Renal cortex interstitium (tissue), 11 donors: Measurements from ENCODE around the gene NAT9. TPM values are rescaled to one million over a fixed set of nuclear protein-coding genes. Genes with fewer than 3 reads are reported as not detected.
A peak's percentile ranks its signal among the peaks of the same experiment; 100 is the strongest.

Source experiments
- DNase-seq, 11 donors: peaks; one replicate each; pipeline ENCODE4 v3.0.0-alpha.2; 2013; ENCODE audit warnings: low read depth in 9 of 11, low spot score in 4 of 11; ENCODE audit errors: extremely low read depth in 1 of 11
- polyA plus RNA-seq, 3 donors: library from polyadenylated mRNA; unstranded; fragments of 120-200 nt; gene quantifications; one replicate each; pipeline ENCODE4 v1.2.1, GENCODE V29; 2013; ENCODE audit not compliant: insufficient read length in 3 of 3

The NAT9 gene
- polyA plus RNA-seq, 3 donors = 40.8 to 54.9 (median 46.7) TPM

GRCh38 chr17:74756891-74757290, 19.3 kb downstream of the NAT9 start:
- DNase-seq = no peak

DNA sequence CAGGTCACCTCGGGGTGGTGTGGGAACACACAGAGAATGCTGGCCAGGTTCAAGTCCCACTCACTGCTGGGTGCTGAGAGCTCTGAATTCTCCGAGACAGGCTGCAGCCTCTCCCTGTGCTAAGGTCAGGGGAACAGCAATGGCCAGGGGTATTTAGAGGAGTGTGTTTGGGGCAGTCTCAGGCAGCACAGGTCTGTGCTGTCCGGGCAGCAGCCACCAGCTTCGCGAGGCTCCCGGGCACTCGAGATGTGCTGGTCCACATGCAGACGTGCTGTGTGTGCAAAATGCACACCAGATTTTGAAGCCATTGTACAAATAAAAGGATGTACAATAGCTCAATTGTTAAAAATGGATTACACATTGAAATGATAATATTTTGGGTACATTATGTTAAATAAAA, 20.6 kb downstream of the NAT9 start:
- DNase-seq = no peak

- DNase-seq = no peak
Measured at GRCh38 chr17:74754832-74755231, 21.3 kb downstream of the NAT9 start.

DNA sequence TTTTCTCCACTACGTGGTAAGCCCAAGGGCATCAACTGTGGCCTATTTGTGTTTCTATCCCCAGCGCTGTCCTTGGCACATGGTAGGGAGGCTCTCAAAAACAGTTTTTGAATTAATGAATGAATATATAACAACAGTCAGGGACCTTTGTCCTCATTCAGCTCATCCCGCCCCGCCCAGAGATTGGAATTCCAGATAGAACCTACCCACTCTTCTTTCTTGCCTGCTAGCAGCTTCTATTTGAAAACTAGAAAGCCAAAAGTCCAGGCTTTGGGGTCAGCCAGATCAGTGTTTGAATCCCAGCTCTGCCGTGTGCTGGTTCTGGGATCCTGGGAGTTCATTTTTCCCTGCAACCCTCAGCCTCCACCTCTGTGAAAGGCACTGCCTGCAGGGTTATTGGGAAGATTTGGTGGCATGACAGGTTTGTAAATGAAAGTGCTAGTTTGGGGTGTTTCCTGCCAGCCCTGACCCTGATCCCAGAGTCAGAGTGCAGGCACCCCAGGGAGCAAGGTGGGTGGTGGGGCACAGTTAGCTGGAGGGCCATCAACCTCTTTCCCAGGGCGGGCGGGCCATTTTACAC, 23.2 kb downstream of the NAT9 start:
- DNase-seq = no peak

GRCh38 chr17:74752415-74752814, 23.7 kb downstream of the NAT9 start:
- DNase-seq = no peak

GRCh38 chr17:74750327-74751069, 25.6 kb downstream of the NAT9 start:
- DNase-seq = no peak

GRCh38 chr17:74750039-74750326, 26.2 kb downstream of the NAT9 start:
- DNase-seq = no peak

DNA sequence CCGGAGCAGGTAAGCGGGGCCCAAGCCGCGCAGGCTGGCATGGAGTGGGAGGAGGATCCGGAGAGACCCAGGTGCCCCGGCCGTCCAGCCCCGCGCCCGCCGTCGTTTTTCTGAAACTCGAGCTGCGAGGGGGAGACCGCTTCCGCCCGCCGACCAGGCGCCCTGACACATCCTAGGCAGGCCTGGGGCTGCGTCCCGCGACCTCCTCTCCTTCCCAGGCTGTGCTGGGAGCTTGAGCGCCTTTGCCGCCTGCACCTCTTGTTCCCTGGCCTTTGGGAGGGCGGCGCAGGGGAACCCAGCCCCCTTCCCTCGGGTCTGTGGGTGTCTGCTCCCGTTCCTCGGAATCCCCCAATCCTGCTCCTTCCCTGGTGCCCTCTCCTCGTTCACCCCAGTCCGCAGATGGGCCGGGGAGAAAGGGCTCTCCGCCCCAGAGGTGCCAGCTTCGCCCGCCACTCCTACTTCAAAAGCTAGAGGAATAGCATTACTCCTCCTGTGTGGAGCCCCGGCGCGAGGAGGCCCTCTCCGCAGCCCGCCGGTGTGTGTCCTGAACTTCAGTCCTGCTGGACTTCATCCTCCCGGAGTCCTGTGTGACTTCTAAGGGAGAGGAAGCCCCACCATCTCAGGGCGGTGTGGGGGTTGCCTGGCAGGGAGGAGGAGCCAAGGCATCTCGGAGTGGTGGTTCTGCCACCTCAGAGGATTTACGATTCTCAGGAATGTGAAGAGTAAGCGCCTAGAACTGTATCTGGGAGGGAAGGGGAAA, 26.7 kb downstream of the NAT9 start:
- peak in 1 of 11 donors; percentile 71 for DNase-seq

DNA sequence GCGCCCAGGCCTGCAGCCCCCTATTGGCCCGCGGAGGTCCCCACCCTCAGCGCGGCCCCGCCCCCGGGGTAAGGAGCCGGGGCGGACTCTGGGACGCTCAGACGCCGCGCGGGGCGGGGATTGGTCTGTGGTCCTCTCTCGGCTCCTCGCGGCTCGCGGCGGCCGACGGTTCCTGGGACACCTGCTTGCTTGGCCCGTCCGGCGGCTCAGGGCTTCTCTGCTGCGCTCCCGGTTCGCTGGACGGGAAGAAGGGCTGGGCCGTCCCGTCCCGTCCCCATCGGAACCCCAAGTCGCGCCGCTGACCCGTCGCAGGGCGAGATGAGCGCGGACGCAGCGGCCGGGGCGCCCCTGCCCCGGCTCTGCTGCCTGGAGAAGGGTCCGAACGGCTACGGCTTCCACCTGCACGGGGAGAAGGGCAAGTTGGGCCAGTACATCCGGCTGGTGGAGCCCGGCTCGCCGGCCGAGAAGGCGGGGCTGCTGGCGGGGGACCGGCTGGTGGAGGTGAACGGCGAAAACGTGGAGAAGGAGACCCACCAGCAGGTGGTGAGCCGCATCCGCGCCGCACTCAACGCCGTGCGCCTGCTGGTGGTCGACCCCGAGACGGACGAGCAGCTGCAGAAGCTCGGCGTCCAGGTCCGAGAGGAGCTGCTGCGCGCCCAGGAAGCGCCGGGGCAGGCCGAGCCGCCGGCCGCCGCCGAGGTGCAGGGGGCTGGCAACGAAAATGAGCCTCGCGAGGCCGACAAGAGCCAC, 27.4 kb downstream of the NAT9 start, which contains the start of gene NHERF1:
Gene NHERF1 (plus strand): TSS at position 100 of the 750 bp plus-strand sequence. CDS start 219 bp downstream, at position 319.
- peak in 7 of 11 donors; percentile 82 to 92 (median 87) for DNase-seq

DNA sequence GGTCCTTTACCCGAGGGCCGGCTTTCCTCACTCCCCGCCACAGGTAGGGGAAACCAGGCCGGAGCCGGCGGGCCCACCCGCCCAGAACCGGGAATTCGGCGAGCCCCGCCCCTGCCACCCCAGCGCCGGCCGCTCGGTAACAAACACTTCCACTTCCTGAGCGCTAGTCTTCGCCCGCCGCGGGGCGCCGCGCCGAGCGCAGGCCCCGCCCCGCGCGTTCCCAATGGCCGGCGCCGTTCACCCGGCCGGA, 27.9 kb downstream of the NAT9 start:
- DNase-seq = peak in 1 of 11 donors; percentile 86

DNA sequence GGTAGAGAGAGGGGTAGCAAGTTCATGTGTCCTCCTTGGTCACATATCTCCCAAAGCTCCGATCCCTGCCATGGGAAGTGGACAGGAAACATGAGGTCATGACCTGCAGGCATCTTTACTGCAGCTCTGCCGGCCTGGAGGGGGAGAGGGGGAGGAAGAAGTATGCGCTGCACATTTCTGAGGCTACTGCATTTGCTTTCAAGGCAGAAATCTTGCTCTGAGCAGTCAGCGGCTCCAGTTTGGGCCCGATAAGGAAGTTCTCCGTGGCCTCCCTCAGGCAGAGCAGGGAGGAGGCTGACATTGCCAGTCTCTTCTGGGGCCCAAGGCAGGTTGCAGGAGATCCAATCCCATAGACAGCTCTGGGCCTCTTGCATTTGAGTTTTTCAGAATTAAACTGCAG, 29.2 kb downstream of the NAT9 start:
- DNase-seq = no peak

DNA sequence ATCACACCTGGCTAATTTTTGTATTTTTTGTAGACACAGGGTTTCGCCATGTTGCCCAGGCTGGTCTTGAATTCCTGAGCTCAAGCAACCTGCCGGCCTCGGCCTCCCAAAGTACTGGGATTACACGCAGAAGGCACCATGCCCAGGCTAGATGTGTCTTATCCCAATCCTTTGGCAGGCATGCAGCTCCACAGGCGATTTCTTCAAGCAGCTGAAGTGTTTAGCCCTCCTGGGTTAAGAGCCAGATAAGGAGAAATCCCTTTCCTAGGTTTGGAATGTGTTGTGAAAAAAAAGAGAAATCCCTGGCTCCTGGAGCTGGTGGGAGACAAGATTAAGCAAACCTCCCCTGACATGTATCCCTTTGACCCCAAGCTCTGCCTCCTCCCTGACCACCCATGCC, 29.8 kb downstream of the NAT9 start:
- DNase-seq = no peak

DNA sequence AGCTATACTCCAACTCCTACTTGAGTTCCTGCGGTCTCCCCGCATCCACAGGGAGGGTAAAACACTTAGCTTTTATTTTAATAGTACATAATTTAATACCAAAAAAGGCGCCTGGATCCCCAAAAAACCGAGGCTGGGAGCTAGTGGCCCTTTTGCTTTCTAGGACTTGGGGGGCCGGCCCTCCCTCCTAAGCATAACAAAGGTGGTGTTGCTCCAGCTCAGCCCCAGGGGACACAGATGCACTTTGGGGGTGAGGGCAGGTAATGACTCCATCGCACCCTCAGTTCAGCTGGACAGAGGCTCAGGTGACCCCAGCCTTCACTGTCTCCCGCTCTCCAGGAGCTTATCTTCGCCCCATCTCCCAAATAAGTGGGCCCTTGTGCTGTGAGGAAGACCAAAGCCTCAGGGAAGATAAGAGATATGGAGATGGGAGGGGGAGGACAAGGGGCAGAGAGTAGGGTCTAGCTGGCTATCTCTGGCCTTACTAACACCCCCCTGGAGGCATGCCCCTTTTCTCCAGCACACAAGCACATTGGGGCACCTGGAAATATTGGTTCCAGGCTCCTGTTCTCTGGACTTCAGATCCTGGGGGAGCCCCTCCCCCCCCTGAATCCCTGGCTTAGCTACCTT, 30.5 kb downstream of the NAT9 start:
- DNase-seq = no peak

DNA sequence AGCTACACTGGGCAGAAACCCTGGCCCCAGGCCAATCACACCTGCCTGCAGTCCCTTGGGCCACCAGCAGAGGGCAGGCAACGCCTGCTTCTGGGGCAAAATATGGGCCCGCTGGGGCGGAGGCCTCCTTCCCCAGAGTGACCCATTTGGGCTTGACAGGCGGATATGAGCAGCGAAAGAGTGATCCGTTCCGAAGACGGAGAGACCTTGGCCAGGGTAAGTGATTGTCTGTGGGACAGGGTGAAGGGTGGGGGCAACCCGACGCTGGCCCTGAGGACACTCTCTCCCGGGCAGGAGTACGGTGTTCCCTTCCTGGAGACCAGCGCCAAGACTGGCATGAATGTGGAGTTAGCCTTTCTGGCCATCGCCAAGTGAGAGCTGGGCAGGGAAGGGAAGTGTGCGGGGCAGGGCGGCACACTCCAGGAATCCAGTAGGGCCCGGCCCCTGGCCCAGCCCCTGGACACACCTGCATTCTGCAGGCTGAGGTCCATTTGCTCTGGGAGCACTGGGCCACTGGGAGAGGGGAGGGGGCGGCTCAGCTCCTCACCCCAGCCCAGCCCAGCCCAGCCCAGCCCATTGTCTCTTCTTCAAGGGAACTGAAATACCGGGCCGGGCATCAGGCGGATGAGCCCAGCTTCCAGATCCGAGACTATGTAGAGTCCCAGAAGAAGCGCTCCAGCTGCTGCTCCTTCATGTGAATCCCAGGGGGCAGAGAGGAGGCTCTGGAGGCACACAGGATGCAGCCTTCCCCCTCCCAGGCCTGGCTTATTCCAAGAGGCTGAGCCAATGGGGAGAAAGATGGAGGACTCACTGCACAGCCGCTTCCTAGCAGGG, 31.2 kb downstream of the NAT9 start:
- DNase-seq = peak in 1 of 11 donors; percentile 55

GRCh38 chr17:74744349-74744713, 31.8 kb downstream of the NAT9 start:
- DNase-seq = no peak

DNA sequence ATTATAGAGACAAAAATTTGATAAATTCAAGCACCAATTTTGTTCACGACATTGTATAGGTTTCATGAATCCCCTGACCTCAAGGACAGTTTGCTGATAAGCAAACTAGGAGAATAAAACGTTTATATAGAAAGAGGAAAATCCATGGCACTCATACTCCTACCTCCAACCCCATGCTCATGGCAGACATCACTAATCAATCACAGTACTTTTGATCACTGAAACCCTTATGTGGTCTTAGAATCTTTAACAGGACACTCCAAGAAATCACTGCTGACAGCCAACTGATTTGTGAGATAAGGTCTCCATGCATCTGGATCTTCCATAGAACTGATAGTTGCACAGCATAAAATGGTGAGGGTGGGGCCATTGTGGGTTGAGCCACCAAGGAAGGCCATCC, 32.4 kb downstream of the NAT9 start:
- no peak for DNase-seq

DNA sequence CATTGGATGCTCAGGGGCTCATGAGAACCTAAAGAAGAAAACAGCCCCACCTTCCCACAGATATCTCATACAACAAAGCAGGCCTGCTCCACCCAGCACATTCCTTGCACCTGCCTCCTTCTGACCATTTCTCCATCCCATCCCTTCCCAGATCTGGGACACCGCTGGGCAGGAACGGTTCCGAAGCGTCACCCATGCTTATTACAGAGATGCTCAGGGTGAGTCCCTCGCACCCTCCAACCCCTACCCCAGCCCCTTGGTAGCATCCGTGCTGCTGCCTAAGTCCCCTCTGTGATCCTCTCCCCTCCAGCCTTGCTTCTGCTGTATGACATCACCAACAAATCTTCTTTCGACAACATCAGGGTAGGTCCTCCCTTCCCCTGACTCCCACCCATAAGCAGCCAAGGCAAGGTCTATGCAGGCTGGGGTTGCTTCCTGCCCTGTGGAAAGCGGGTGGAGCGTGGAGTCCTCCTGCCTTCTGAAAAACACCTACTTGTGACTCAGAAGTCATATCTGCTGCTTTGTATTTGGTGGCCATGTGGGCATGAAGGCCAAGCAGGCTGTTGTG, 33.1 kb downstream of the NAT9 start:
- no peak for DNase-seq

DNA sequence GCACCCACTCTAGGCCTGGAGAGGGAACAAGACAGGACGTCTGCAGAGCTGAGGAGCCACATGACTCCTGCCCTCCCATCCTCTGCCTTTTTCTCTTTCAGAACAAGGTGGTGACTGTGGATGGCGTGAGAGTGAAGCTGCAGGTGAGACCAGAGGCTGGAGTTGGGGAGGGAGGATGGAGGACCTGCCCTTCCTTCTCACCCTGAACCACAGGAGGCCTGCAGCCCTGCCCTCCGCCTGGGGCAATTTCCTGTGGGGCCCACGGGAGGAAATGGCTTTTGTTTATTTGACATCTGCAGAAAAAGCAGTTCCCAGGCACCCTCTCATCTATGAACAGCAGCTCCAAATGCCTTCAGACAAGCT, 34.0 kb downstream of the NAT9 start:
- DNase-seq = no peak
